GM10266 (cell line): Measurements from ENCODE around the gene FARS2.

Experiments
- DNase-seq: peaks from one replicate; pipeline ENCODE4 v3.0.0; 2012; ENCODE audit errors: extremely low spot score
- TF ChIP-seq, protein P1 (sequence below): IDR thresholded peaks from 2 replicates; pipeline ENCODE4 v1.5.1; 2012; ENCODE audit warnings: mild to moderate bottlenecking, low read depth; ENCODE audit not compliant: control insufficient read depth, insufficient read depth; ENCODE audit errors: missing control alignments

Gene FARS2

DNA sequence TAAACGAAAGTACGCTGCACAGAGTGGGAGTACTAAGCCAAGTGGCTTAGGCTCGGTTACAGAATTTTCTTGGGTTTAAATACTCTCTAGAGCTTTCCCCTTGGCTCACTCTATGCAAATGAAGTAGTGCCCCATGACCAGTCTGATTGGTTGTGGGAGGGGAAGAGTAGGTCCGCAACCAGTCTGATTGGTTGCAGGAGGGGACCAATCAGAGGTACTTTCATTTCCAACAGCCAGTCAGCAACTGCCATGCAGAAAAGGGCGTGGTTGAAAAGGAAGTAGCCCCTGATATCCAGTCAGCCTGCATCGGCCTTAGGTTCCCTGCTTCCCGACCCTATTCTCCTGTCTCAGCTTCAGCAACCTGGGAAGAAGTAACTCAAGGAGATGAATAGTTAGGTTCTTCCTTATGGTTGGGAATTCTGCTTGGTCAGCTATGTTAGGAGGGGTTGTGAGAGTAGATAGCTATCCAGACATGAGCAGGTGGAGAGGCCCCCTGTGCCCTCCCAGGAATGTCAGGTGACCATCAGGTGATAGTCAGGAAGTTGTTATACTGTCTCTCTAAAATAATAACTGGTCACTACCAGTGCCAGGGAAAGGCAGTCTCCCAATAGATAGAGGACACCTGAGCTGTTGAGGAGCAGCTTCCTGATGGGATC lies 57.4 kb downstream of the FARS2 start:
- TF ChIP-seq, protein P1, sequence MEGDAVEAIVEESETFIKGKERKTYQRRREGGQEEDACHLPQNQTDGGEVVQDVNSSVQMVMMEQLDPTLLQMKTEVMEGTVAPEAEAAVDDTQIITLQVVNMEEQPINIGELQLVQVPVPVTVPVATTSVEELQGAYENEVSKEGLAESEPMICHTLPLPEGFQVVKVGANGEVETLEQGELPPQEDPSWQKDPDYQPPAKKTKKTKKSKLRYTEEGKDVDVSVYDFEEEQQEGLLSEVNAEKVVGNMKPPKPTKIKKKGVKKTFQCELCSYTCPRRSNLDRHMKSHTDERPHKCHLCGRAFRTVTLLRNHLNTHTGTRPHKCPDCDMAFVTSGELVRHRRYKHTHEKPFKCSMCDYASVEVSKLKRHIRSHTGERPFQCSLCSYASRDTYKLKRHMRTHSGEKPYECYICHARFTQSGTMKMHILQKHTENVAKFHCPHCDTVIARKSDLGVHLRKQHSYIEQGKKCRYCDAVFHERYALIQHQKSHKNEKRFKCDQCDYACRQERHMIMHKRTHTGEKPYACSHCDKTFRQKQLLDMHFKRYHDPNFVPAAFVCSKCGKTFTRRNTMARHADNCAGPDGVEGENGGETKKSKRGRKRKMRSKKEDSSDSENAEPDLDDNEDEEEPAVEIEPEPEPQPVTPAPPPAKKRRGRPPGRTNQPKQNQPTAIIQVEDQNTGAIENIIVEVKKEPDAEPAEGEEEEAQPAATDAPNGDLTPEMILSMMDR = no peak
- no peak for DNase-seq

DNA sequence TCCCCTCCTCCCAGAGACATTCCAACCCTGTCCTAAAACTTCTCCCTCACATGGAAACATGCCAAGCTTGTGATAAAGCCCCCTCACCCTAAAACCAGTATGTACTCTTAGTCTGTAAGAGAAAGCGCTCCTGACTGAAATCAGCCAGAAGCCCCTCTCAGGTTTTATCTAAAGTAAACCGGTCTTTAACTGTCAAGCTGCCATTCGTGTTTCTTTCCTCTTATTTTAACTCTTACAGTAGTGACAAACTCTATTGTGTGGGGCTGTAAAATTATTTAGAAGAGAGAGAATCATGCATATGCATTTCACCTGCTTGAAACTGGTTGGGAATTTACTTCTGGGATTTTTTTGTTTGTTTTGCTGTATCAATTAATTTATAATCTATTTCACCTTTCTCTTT lies 62.7 kb downstream of the FARS2 start:
- DNase-seq = no peak
- TF ChIP-seq, protein P1 = no peak

GRCh38 chr6:5325173-5325572 lies 63.9 kb downstream of the FARS2 start:
- TF ChIP-seq, protein P1 = no peak
- no peak for DNase-seq

DNA sequence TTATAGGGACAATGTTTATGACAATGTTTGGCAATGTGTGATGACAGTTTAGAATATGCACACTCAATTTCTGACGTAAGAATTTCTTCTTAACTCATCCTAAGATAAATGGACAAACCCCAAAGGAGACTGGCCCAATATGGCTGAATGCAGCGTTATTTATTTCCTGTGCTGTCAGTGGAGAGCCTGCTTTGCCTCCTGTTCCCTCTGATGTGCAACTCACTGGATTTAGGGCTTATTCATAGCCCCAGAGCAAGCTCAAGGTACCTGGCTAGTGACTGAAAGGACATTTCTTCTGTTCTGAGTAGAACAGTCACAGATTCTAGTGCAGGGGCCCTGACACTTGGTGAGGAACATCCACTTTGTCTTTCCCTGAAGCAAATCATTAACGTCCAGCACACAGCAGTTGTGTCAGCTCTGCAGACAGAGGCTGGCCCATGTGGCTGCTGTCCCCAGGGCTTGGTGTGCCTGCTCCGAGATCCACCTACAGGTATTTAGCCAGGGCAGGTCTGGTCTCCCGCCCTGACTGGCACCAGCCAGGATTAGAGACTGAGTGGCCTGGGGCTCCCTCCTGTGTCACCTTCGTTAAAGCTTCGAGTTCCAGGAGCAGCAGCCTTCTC lies 64.8 kb downstream of the FARS2 start:
- no peak for DNase-seq
- TF ChIP-seq, protein P1 = no peak

DNA sequence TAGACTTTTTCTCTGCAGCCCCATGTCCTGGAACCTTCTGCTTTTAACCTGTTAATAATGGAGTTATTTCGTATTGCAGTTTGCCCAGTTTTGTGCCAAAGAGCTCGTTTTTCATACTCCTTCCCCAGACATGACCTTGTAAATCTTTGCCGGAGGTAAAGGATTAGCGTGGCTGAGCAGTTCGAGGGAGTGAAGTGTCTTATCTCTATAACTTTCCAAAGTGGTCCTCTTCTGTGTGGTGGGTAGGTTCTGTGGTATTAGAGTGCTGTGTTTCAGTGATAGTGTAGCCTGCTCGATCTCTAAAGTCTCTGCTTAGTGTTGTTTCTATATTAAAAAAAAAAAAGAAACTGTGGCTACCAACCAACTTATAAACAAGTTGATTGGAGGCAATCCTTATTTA lies 67.5 kb downstream of the FARS2 start:
- TF ChIP-seq, protein P1 = no peak
- no peak for DNase-seq

DNA sequence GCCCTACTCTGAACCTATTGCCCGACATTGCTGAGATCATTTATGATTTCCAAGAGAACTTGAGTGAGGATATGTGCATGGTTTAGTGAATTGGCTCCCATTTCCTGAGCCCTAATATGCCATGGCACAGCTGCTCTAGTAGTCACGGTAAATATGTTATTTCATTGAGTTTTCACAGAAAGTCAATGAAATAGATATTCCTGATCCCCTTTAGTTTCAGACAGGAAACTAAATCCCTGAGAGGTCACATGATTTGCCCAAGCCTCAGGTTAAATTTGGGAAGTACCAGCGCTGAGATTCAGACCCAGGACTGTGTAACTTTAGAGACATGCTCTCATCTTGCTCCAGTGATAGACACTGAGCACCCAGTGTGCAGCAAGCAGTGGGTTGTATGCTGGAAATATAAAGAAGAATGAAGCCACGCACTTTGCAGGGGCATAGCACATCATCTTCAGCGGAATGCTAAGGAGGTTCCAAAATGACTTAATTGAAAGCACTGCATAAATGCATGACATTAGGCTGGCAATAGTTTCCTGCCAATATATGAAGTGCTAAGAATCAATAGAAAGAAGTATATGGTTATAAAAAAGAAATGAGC lies 70.6 kb downstream of the FARS2 start:
- TF ChIP-seq, protein P1 = no peak
- no peak for DNase-seq

- DNase-seq = no peak
- TF ChIP-seq, protein P1 = no peak
Measured at GRCh38 chr6:5333658-5334057, 72.3 kb downstream of the FARS2 start.
